GM15510 (cell line): ENCODE results near the gene RPRD2.

ENCODE experiments used
- POLR2A ChIP-seq: IDR thresholded peaks from 3 replicates; pipeline ENCODE4 v1.6.1; 2011; ENCODE audit warnings: borderline replicate concordance; ENCODE audit not compliant: insufficient read length; ENCODE audit errors: extremely low read depth

The RPRD2 gene

GRCh38 chr1:150420560-150421265 lies 56.8 kb downstream of the RPRD2 start:
- TF ChIP-seq POLR2A, result no peak

GRCh38 chr1:150422541-150422940 lies 58.6 kb downstream of the RPRD2 start:
- TF ChIP-seq POLR2A, result no peak

- no peak for TF ChIP-seq POLR2A
Observed at GRCh38 chr1:150429805-150430204, 65.9 kb downstream of the RPRD2 start.

GRCh38 chr1:150441121-150441520 lies 77.2 kb downstream of the RPRD2 start:
- TF ChIP-seq POLR2A, result no peak

GRCh38 chr1:150444232-150444631 lies 80.3 kb downstream of the RPRD2 start:
- no peak for TF ChIP-seq POLR2A

- TF ChIP-seq POLR2A, result no peak
Observed at GRCh38 chr1:150456146-150456647, 92.2 kb downstream of the RPRD2 start.

- no peak for TF ChIP-seq POLR2A
Observed at GRCh38 chr1:150464422-150464826, 100.5 kb downstream of the RPRD2 start.

GRCh38 chr1:150466964-150467363 lies 103.0 kb downstream of the RPRD2 start:
- no peak for TF ChIP-seq POLR2A

GRCh38 chr1:150469291-150469690 lies 105.3 kb downstream of the RPRD2 start:
- TF ChIP-seq POLR2A, result no peak

GRCh38 chr1:150472601-150473200 lies 108.8 kb downstream of the RPRD2 start:
- TF ChIP-seq POLR2A, result no peak

GRCh38 chr1:150473659-150474058 lies 109.7 kb downstream of the RPRD2 start:
- no peak for TF ChIP-seq POLR2A

- TF ChIP-seq POLR2A, result no peak
Observed at GRCh38 chr1:150474869-150475268, 110.9 kb downstream of the RPRD2 start.

GRCh38 chr1:150476754-150477153 lies 112.8 kb downstream of the RPRD2 start:
- no peak for TF ChIP-seq POLR2A

GRCh38 chr1:150477320-150477719 lies 113.4 kb downstream of the RPRD2 start:
- TF ChIP-seq POLR2A, result no peak

- TF ChIP-seq POLR2A, result no peak
Observed at GRCh38 chr1:150477733-150478132, 113.8 kb downstream of the RPRD2 start.

- TF ChIP-seq POLR2A, result no peak
Observed at GRCh38 chr1:150479370-150479769, 115.4 kb downstream of the RPRD2 start.
